Parathyroid adenoma (tissue), 2 donors: Measurements from ENCODE around the gene PRKACG.

ENCODE experiments used
- H2AFZ ChIP-seq: fragments of 300-600 bp; sonication (generic); one replicate; pipeline ENCODE4 v1.7.0; 2017; ENCODE audit warnings: antibody characterized with exemption, mild to moderate bottlenecking
- H3K27ac ChIP-seq: fragments of 300-600 bp; sonication (generic); one replicate; pipeline ENCODE4 v1.7.0; 2017
- H3K27me3 ChIP-seq: fragments of 300-600 bp; sonication (generic); one replicate; pipeline ENCODE4 v1.7.0; 2017; ENCODE audit warnings: low read length; ENCODE audit not compliant: control insufficient read depth, insufficient read depth
- H3K36me3 ChIP-seq: fragments of 300-600 bp; sonication (generic); one replicate; pipeline ENCODE4 v1.7.0; 2017; ENCODE audit warnings: low read length; ENCODE audit not compliant: control insufficient read depth, insufficient read depth
- H3K4me1 ChIP-seq: fragments of 300-600 bp; sonication (generic); one replicate; pipeline ENCODE4 v1.7.0; 2017; ENCODE audit warnings: control low read depth
- H3K4me2 ChIP-seq: fragments of 300-600 bp; sonication (generic); one replicate; pipeline ENCODE4 v1.7.0; 2017; ENCODE audit warnings: low read length
- H3K4me3 ChIP-seq: fragments of 300-600 bp; sonication (generic); one replicate; pipeline ENCODE4 v1.7.0; 2017; ENCODE audit warnings: low read depth, low read length
- H3K79me2 ChIP-seq: fragments of 300-600 bp; sonication (generic); one replicate; pipeline ENCODE4 v1.7.0; 2017; ENCODE audit warnings: control low read depth
- H3K9ac ChIP-seq: fragments of 300-600 bp; sonication (generic); one replicate; pipeline ENCODE4 v1.7.0; 2017; ENCODE audit warnings: mild to moderate bottlenecking
- H3K9me3 ChIP-seq: fragments of 300-600 bp; sonication (generic); one replicate; pipeline ENCODE4 v1.7.0; 2017; ENCODE audit warnings: low read length; ENCODE audit not compliant: control insufficient read depth
- CTCF ChIP-seq: fragments of 300-600 bp; sonication (generic); IDR thresholded peaks from one replicate; pipeline ENCODE4 v1.7.0; 2017; ENCODE audit warnings: antibody characterized with exemption, mild to moderate bottlenecking
- donor health status: primary hyperparathyroidism.

Gene PRKACG

GRCh38 chr9:69029535-69029934 lies 15.6 kb upstream of the PRKACG start:
- Histone ChIP-seq H3K27me3 (no peaks in the 10 kb centered on the region), H3K4me1 (no peaks in the 10 kb centered on the region), H3K9me3 (no peaks in the 10 kb centered on the region), H3K9ac (no peak overlapping the region), H3K27ac (no peak overlapping the region), H3K79me2 (no peaks in the 10 kb centered on the region), H2AFZ (no peak overlapping the region), H3K4me2 (no peak overlapping the region), H3K36me3 (no peaks in the 10 kb centered on the region), H3K4me3 (no peak overlapping the region)
- TF ChIP-seq CTCF: no peak

- no peaks in the 10 kb centered on the region for H3K36me3 ChIP-seq
- H3K9me3 ChIP-seq: no peaks in the 10 kb centered on the region
- no peak overlapping the region for H2AFZ ChIP-seq
- H3K79me2 ChIP-seq: no peaks in the 10 kb centered on the region
- H3K27me3 ChIP-seq: no peaks in the 10 kb centered on the region
- H3K4me3 ChIP-seq: no peak overlapping the region
- no peak for TF ChIP-seq CTCF
- no peak overlapping the region for H3K4me2 ChIP-seq
- no peak overlapping the region for H3K27ac ChIP-seq
- H3K4me1 ChIP-seq: no peaks in the 10 kb centered on the region
- no peak overlapping the region for H3K9ac ChIP-seq
Observed at GRCh38 chr9:69028754-69029153, 14.8 kb upstream of the PRKACG start.

GRCh38 chr9:69027355-69028097 lies 13.6 kb upstream of the PRKACG start:
- Histone ChIP-seq H3K4me3 (no peak overlapping the region), H3K79me2 (no peaks in the 10 kb centered on the region), H3K4me1 (no peaks in the 10 kb centered on the region), H2AFZ (no peak overlapping the region), H3K27ac (no peak overlapping the region), H3K9ac (no peak overlapping the region), H3K9me3 (no peaks in the 10 kb centered on the region), H3K4me2 (peak overlapping the region; percentile 17), H3K27me3 (no peaks in the 10 kb centered on the region), H3K36me3 (no peaks in the 10 kb centered on the region)
- peak; percentile 50 for TF ChIP-seq CTCF

GRCh38 chr9:69023650-69024049 lies 9.7 kb upstream of the PRKACG start:
- peak overlapping the region; percentile 1 for H3K4me3 ChIP-seq

More at GRCh38 chr9:69023650-69024049, 9.7 kb upstream of the PRKACG start:
- Histone ChIP-seq H3K79me2 (no peaks in the 10 kb centered on the region), H3K36me3 (no peaks in the 10 kb centered on the region), H3K4me2 (peak overlapping the region; percentile 2), H3K9ac (no peak overlapping the region), H3K4me1 (no peaks in the 10 kb centered on the region), H3K9me3 (no peaks in the 10 kb centered on the region), H3K27ac (no peak overlapping the region), H3K27me3 (no peaks in the 10 kb centered on the region), H2AFZ (no peak overlapping the region)
- no peak for TF ChIP-seq CTCF
